Measurements from ENCODE around the gene ZBTB32. TPM values are rescaled to one million over a fixed set of nuclear protein-coding genes. Genes with fewer than 3 reads are reported as not detected.
"Not testable (repeated sequence)": the region's sequence is repeated elsewhere in the genome, so short reads cannot be mapped to it uniquely, and the experiment has no call there.

Gene ZBTB32
- total and polyA plus RNA-seq, 2 experiments from 2014 or later = 0.65 TPM; not detected in 1

- not testable (repeated sequence) for H3K4me3 ChIP-seq; H3K27ac ChIP-seq (ENCODE audit: low read depth); H3F3A ChIP-seq (replicated peaks; ENCODE audit: low read depth); H4K20me1 ChIP-seq (replicated peaks; ENCODE audit: insufficient read depth); H2AFZ ChIP-seq; H3K27me3 ChIP-seq (ENCODE audit: insufficient read depth); H3K9me3 Mint-ChIP-seq; H3K9me2 ChIP-seq (ENCODE audit: insufficient read depth); H3K4me3 Mint-ChIP-seq; H3K4me1 ChIP-seq (ENCODE audit: insufficient read depth); DNase-seq (ENCODE audit: low spot score); H3K27ac Mint-ChIP-seq; H3K4me2 ChIP-seq; H3K4me1 Mint-ChIP-seq; ATAC-seq
- H3K36me3 Mint-ChIP-seq (ENCODE audit: low read depth) = peaks cover 79% of the 10 kb centered on the region
- Histone ChIP-seq H3K79me2 (replicated peaks; ENCODE audit: insufficient read depth) (peaks cover 11% of the 10 kb centered on the region), H3K36me3 (ENCODE audit: insufficient read depth) (peaks cover 24% of the 10 kb centered on the region; the same call in 1 of the 2 replicates)
- H3K27me3 Mint-ChIP-seq (ENCODE audit: insufficient read depth, low read depth, poor library complexity) = peaks cover 21% of the 10 kb centered on the region
Measured at GRCh38 chr19:35724132-35724531, 19.8 kb downstream of the ZBTB32 start.

GRCh38 chr19:35724560-35724959 is 20.2 kb downstream of the ZBTB32 start:
- no peak overlapping the region for H3K4me3 ChIP-seq
- peaks cover 4% of the 10 kb centered on the region for H3K4me1 Mint-ChIP-seq
- peaks cover 19% of the 10 kb centered on the region for H3K27me3 Mint-ChIP-seq (ENCODE audit: insufficient read depth, low read depth, poor library complexity)
- TF ChIP-seq, protein P1, sequence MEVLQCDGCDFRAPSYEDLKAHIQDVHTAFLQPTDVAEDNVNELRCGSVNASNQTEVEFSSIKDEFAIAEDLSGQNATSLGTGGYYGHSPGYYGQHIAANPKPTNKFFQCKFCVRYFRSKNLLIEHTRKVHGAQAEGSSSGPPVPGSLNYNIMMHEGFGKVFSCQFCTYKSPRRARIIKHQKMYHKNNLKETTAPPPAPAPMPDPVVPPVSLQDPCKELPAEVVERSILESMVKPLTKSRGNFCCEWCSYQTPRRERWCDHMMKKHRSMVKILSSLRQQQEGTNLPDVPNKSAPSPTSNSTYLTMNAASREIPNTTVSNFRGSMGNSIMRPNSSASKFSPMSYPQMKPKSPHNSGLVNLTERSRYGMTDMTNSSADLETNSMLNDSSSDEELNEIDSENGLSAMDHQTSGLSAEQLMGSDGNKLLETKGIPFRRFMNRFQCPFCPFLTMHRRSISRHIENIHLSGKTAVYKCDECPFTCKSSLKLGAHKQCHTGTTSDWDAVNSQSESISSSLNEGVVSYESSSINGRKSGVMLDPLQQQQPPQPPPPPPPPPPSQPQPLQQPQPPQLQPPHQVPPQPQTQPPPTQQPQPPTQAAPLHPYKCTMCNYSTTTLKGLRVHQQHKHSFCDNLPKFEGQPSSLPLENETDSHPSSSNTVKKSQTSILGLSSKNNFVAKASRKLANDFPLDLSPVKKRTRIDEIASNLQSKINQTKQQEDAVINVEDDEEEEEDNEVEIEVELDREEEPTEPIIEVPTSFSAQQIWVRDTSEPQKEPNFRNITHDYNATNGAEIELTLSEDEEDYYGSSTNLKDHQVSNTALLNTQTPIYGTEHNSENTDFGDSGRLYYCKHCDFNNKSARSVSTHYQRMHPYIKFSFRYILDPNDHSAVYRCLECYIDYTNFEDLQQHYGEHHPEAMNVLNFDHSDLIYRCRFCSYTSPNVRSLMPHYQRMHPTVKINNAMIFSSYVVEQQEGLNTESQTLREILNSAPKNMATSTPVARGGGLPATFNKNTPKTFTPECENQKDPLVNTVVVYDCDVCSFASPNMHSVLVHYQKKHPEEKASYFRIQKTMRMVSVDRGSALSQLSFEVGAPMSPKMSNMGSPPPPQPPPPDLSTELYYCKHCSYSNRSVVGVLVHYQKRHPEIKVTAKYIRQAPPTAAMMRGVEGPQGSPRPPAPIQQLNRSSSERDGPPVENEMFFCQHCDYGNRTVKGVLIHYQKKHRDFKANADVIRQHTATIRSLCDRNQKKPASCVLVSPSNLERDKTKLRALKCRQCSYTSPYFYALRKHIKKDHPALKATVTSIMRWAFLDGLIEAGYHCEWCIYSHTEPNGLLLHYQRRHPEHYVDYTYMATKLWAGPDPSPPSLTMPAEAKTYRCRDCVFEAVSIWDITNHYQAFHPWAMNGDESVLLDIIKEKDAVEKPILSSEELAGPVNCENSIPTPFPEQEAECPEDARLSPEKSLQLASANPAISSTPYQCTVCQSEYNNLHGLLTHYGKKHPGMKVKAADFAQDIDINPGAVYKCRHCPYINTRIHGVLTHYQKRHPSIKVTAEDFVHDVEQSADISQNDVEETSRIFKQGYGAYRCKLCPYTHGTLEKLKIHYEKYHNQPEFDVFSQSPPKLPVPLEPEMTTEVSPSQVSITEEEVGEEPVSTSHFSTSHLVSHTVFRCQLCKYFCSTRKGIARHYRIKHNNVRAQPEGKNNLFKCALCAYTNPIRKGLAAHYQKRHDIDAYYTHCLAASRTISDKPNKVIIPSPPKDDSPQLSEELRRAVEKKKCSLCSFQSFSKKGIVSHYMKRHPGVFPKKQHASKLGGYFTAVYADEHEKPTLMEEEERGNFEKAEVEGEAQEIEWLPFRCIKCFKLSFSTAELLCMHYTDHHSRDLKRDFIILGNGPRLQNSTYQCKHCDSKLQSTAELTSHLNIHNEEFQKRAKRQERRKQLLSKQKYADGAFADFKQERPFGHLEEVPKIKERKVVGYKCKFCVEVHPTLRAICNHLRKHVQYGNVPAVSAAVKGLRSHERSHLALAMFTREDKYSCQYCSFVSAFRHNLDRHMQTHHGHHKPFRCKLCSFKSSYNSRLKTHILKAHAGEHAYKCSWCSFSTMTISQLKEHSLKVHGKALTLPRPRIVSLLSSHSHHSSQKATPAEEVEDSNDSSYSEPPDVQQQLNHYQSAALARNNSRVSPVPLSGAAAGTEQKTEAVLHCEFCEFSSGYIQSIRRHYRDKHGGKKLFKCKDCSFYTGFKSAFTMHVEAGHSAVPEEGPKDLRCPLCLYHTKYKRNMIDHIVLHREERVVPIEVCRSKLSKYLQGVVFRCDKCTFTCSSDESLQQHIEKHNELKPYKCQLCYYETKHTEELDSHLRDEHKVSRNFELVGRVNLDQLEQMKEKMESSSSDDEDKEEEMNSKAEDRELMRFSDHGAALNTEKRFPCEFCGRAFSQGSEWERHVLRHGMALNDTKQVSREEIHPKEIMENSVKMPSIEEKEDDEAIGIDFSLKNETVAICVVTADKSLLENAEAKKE (CRISPR knock-in tag; IDR thresholded peaks at IDR 0.05) = no peak
- TF ChIP-seq ETS1 (IDR thresholded peaks at IDR 0.05) = no peak
- TF ChIP-seq POLR2AphosphoS5 (IDR thresholded peaks at IDR 0.05; ENCODE audit: low read depth) = no peak
- no peak for TF ChIP-seq CREB1 (CRISPR knock-in tag; IDR thresholded peaks at IDR 0.05; ENCODE audit: low read depth)
- no peak for TF ChIP-seq NANOG (IDR thresholded peaks at IDR 0.05; ENCODE audit: borderline replicate concordance)
- no peak for TF ChIP-seq EZH2 (IDR thresholded peaks at IDR 0.05; ENCODE audit: low read depth, unreplicated experiment)
- no peak for TF ChIP-seq ZNF331 (CRISPR knock-in tag; IDR thresholded peaks at IDR 0.05; ENCODE audit: low read depth)
- no peak for TF ChIP-seq ZNF114 (CRISPR knock-in tag; IDR thresholded peaks at IDR 0.05)
- TF ChIP-seq, protein P2, sequence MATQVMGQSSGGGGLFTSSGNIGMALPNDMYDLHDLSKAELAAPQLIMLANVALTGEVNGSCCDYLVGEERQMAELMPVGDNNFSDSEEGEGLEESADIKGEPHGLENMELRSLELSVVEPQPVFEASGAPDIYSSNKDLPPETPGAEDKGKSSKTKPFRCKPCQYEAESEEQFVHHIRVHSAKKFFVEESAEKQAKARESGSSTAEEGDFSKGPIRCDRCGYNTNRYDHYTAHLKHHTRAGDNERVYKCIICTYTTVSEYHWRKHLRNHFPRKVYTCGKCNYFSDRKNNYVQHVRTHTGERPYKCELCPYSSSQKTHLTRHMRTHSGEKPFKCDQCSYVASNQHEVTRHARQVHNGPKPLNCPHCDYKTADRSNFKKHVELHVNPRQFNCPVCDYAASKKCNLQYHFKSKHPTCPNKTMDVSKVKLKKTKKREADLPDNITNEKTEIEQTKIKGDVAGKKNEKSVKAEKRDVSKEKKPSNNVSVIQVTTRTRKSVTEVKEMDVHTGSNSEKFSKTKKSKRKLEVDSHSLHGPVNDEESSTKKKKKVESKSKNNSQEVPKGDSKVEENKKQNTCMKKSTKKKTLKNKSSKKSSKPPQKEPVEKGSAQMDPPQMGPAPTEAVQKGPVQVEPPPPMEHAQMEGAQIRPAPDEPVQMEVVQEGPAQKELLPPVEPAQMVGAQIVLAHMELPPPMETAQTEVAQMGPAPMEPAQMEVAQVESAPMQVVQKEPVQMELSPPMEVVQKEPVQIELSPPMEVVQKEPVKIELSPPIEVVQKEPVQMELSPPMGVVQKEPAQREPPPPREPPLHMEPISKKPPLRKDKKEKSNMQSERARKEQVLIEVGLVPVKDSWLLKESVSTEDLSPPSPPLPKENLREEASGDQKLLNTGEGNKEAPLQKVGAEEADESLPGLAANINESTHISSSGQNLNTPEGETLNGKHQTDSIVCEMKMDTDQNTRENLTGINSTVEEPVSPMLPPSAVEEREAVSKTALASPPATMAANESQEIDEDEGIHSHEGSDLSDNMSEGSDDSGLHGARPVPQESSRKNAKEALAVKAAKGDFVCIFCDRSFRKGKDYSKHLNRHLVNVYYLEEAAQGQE (IDR thresholded peaks at IDR 0.05; ENCODE audit: unreplicated experiment) = no peak
- TF ChIP-seq STAT1 (IDR thresholded peaks at IDR 0.05; ENCODE audit: unreplicated experiment) = no peak
- no peak for TF ChIP-seq JUNB (IDR thresholded peaks at IDR 0.05; ENCODE audit: unreplicated experiment)

More at GRCh38 chr19:35724560-35724959, 20.2 kb downstream of the ZBTB32 start:
- H3K9me3 Mint-ChIP-seq = no peaks in the 10 kb centered on the region; the same call in 2 of the 3 replicates
- H3K36me3 Mint-ChIP-seq (ENCODE audit: low read depth) = peaks cover 83% of the 10 kb centered on the region
- DNase-seq (ENCODE audit: low spot score) (no peak), ATAC-seq (no peak)
- Histone ChIP-seq H3K79me2 (replicated peaks; ENCODE audit: insufficient read depth) (peaks cover 7% of the 10 kb centered on the region), H3F3A (replicated peaks; ENCODE audit: low read depth) (no peaks in the 10 kb centered on the region), H3K4me2 (no peak overlapping the region), H3K27me3 (ENCODE audit: insufficient read depth) (no peaks in the 10 kb centered on the region), H3K27ac (ENCODE audit: low read depth) (no peak overlapping the region), H2AFZ (no peak overlapping the region), H3K36me3 (ENCODE audit: insufficient read depth) (peaks cover 29% of the 10 kb centered on the region; the same call in 1 of the 2 replicates), H4K20me1 (replicated peaks; ENCODE audit: insufficient read depth) (peaks cover 5% of the 10 kb centered on the region), H3K4me1 (ENCODE audit: insufficient read depth) (0 out of 2 replicates have a peak, but pooled peaks cover under 1% of the 10 kb centered on the region), H3K9me2 (ENCODE audit: insufficient read depth) (no peaks in the 10 kb centered on the region)
- H3K27ac Mint-ChIP-seq = no peak overlapping the region
- H3K4me3 Mint-ChIP-seq = no peak overlapping the region
